Immature natural killer cell (primary cell): ENCODE measurements around the gene LAMTOR4. TPM values are rescaled to one million over a fixed set of nuclear protein-coding genes. Genes with fewer than 3 reads are reported as not detected.
"Not testable (repeated sequence)": the region's sequence is repeated elsewhere in the genome, so short reads cannot be mapped to it uniquely, and the experiment has no call there.

ENCODE experiments used
- DNase-seq, 3 donors: peaks; one replicate each; pipeline ENCODE4 v3.0.0; 2022; ENCODE audit warnings: mixed read lengths in 1 of 3
- H3K27ac Mint-ChIP-seq, 6 donors: one replicate each; pipeline ENCODE4 v1.8.0; 2020; ENCODE audit warnings: mixed read lengths in 6 of 6, mild to moderate bottlenecking in 5 of 6, inconsistent platforms in 4 of 6, moderate library complexity in 3 of 6
- H3K27me3 Mint-ChIP-seq, 3 donors: one replicate each; pipeline ENCODE4 v1.8.0; 2020 to 2021; ENCODE audit warnings: low read depth in 3 of 3, mild to moderate bottlenecking in 3 of 3, mixed read lengths in 3 of 3, moderate library complexity in 3 of 3, inconsistent platforms in 1 of 3
- H3K36me3 Mint-ChIP-seq, 3 donors: one replicate each; pipeline ENCODE4 v1.8.0; 2020; ENCODE audit warnings: mixed read lengths in 3 of 3, inconsistent platforms in 2 of 3, mild to moderate bottlenecking in 2 of 3
- H3K4me1 Mint-ChIP-seq, 2 donors: one replicate each; pipeline ENCODE4 v1.8.0; 2020; ENCODE audit warnings: inconsistent platforms in 2 of 2, mild to moderate bottlenecking in 2 of 2, mixed read lengths in 2 of 2, moderate library complexity in 1 of 2
- H3K4me3 Mint-ChIP-seq, 5 donors: one replicate each; pipeline ENCODE4 v1.8.0; 2020; ENCODE audit warnings: mild to moderate bottlenecking in 5 of 5, mixed read lengths in 5 of 5, inconsistent platforms in 3 of 5, moderate library complexity in 3 of 5
- H3K9me3 Mint-ChIP-seq, 6 donors: one replicate each; pipeline ENCODE4 v1.8.0; 2020; ENCODE audit warnings: mild to moderate bottlenecking in 6 of 6, mixed read lengths in 6 of 6, inconsistent platforms in 4 of 6, moderate library complexity in 3 of 6
- polyA plus RNA-seq, 3 donors: library from polyadenylated mRNA; unstranded; fragments of 300-500 nt; fragmentation: Illumina TruSeq; gene quantifications; one replicate each; pipeline ENCODE4 v1.2.3, GENCODE V29; 2021

The LAMTOR4 gene
- polyA plus RNA-seq, 3 donors from 2014 or later = 408 to 587 (median 569) TPM

DNA sequence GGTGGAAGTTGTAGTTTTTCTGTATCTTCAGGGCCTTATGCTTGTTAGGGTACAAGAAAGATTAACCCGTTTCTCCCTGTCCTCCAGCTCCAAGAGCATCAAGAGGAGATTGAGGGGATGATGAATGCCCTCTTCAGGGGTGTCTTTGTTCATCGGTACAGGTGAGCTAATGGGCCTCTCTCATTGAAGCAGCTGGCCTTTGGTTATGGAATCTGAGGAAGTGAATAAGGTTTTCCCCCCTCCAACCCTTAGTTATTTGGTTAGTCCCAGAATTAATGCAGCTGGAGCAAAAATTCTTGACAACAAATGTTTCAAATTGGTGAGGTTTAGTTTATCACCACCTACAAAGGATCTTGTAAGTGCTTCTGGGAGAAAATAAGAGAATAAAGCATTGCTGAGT is 46.5 kb downstream of the LAMTOR4 start:
- no peaks in the 10 kb centered on the region for H3K4me1 Mint-ChIP-seq
- H3K27ac Mint-ChIP-seq = no peak overlapping the region
- no peak overlapping the region for H3K4me3 Mint-ChIP-seq
- H3K9me3 Mint-ChIP-seq = no peaks in the 10 kb centered on the region
- peaks cover 0 to 7% (median 2%) of the 10 kb centered on the region in 3 donors for H3K27me3 Mint-ChIP-seq
- DNase-seq = no peak
- peaks cover 0 to 12% (median 0%) of the 10 kb centered on the region in 3 donors for H3K36me3 Mint-ChIP-seq

DNA sequence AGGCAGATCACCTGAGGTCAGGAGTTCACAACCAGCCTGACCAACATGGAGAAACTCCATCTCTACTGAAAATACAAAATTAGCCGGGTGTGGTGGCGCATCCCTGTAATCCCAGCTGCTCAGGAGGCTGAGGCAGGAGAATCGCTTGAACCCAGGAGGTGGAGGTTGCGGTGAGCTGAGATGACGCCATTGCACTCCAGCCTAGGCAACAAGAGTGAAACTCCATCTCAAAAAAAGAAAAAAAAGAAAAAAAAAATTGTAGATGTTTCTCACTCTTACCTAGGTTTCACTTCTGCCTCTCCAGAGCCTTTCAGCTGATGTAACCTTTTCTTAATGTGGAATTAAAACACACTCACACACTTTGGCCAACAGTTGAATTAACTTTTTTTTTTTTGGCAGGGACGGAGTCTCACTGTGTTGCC is 47.2 kb downstream of the LAMTOR4 start:
- H3K9me3 Mint-ChIP-seq, H3K27me3 Mint-ChIP-seq, H3K4me1 Mint-ChIP-seq, DNase-seq, H3K4me3 Mint-ChIP-seq, H3K27ac Mint-ChIP-seq: not testable (repeated sequence)
- H3K36me3 Mint-ChIP-seq = peaks cover 0 to 12% (median 0%) of the 10 kb centered on the region in 3 donors

DNA sequence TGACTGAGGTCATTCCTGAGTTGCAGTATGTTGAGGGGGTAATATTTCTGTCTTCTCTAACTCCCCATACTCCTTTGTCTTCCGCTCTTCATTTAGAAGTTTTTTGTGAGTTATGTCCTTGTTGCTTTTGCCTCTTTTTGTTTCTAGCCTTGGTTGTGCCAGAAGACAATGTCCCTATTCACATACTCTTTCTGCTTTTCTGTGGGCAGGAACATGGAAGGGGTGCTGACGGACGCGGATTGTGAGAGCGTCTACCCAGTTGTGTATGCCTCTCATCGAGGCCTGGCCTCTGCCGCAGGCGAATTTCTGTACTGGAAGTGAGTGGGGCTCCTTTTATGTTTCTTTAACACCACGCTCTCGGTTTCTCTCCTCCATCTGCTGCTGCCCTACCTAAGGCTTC is 49.5 kb downstream of the LAMTOR4 start:
- Mint-ChIP-seq H3K27ac (peak overlapping the region in 2 of 6 donors; percentile 8 to 33), H3K4me3 (no peak overlapping the region), H3K4me1 (no peaks in the 10 kb centered on the region), H3K36me3 (peaks cover 0 to 15% (median 10%) of the 10 kb centered on the region in 3 donors), H3K9me3 (no peaks in the 10 kb centered on the region), H3K27me3 (peaks cover 1 to 7% (median 2%) of the 10 kb centered on the region in 3 donors)
- DNase-seq = no peak

DNA sequence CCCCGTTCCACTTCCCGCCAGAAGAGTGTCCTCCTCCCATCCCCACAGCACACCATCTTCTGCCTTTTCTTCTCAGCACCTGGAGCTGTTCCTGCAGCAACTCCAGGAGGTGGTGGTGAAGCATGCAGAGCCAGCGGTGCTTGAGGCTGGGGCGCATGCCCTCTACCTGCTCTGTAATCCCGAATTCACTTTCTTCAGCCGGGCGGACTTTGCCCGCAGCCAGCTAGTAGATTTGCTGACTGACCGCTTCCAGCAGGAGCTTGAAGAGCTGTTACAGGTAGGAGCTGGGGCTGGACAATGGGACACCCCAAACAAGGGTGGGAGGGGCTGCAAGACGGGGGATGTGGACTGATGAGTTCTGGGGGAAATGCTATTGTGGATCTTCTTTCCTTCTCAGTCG is 52.0 kb downstream of the LAMTOR4 start:
- Mint-ChIP-seq H3K27me3 (peaks cover 1 to 7% (median 2%) of the 10 kb centered on the region in 3 donors), H3K27ac (no peak overlapping the region), H3K4me1 (no peaks in the 10 kb centered on the region), H3K9me3 (no peaks in the 10 kb centered on the region), H3K4me3 (no peak overlapping the region), H3K36me3 (peaks cover 0 to 19% (median 13%) of the 10 kb centered on the region in 3 donors)
- no peak for DNase-seq

Other genes starting within 250 kb of the LAMTOR4 start
- gene TRIM4, start 229.4 kb upstream of the LAMTOR4 start, polyA plus RNA-seq = 10 to 100 TPM; 14.0 to 23.9 (median 14.7) TPM
- not detected for gene GJC3, start 219.3 kb upstream of the LAMTOR4 start, polyA plus RNA-seq
- not detected for gene AZGP1, start 172.9 kb upstream of the LAMTOR4 start, polyA plus RNA-seq
- 10 to 100 TPM; 14.4 to 48.9 (median 18.7) TPM for gene ZKSCAN1, start 133.3 kb upstream of the LAMTOR4 start, polyA plus RNA-seq
- gene ZSCAN21, start 99.1 kb upstream of the LAMTOR4 start, polyA plus RNA-seq = 1 to 10 TPM; 2.3 to 9.8 (median 4.0) TPM
- 10 to 100 TPM in 2 of 3 donors, 1 to 10 TPM in 1; 5.2 to 21.2 (median 12.2) TPM for gene ZNF3, start 67.2 kb upstream of the LAMTOR4 start, polyA plus RNA-seq
- gene COPS6, start 59.9 kb upstream of the LAMTOR4 start, polyA plus RNA-seq = 100 to 1,000 TPM; 163 to 289 (median 163) TPM
- gene MCM7, start 47.5 kb upstream of the LAMTOR4 start, polyA plus RNA-seq = 10 to 100 TPM; 40.3 to 59.0 (median 54.4) TPM
- 10 to 100 TPM in 1 of 3 donors, 1 to 10 TPM in 2; 7.1 to 12.9 (median 8.8) TPM for gene AP4M1, start 47.3 kb upstream of the LAMTOR4 start, polyA plus RNA-seq
- gene TAF6, start 29.6 kb upstream of the LAMTOR4 start, polyA plus RNA-seq = 10 to 100 TPM; 15.3 to 34.8 (median 17.3) TPM
- 10 to 100 TPM; 14.2 to 18.5 (median 17.7) TPM for gene CNPY4, start 29.3 kb upstream of the LAMTOR4 start, polyA plus RNA-seq
- 1 to 10 TPM; 2.2 to 2.6 (median 2.4) TPM for gene MBLAC1, start 22.0 kb upstream of the LAMTOR4 start, polyA plus RNA-seq
- 1 to 10 TPM in 2 of 3 donors, under 1 TPM in 1; 0.71 to 2.9 (median 1.8) TPM for gene TRAPPC14, start 9.8 kb downstream of the LAMTOR4 start, polyA plus RNA-seq
- gene GAL3ST4, start 19.7 kb downstream of the LAMTOR4 start, polyA plus RNA-seq = under 1 TPM in 1 of 3 donors, not detected in 2; 0.08 TPM
- not detected for gene GPC2, start 28.5 kb downstream of the LAMTOR4 start, polyA plus RNA-seq
- gene STAG3, start 29.0 kb downstream of the LAMTOR4 start, polyA plus RNA-seq = 1 to 10 TPM in 1 of 3 donors, under 1 TPM in 2; 0.50 to 2.8 (median 0.72) TPM
- 100 to 1,000 TPM; 151 to 240 (median 209) TPM for gene PVRIG, start 71.0 kb downstream of the LAMTOR4 start, polyA plus RNA-seq
- 10 to 100 TPM in 1 of 3 donors, 1 to 10 TPM in 2; 6.8 to 11.1 (median 7.6) TPM for gene SPDYE3, start 158.8 kb downstream of the LAMTOR4 start, polyA plus RNA-seq
- 10 to 100 TPM; 12.2 to 42.1 (median 12.2) TPM for gene PILRB, start 209.2 kb downstream of the LAMTOR4 start, polyA plus RNA-seq
- gene PILRA, start 224.6 kb downstream of the LAMTOR4 start, polyA plus RNA-seq = 1 to 10 TPM; 1.5 to 2.4 (median 2.0) TPM